Measurements from ENCODE around the gene CAMK1D.

DNA sequence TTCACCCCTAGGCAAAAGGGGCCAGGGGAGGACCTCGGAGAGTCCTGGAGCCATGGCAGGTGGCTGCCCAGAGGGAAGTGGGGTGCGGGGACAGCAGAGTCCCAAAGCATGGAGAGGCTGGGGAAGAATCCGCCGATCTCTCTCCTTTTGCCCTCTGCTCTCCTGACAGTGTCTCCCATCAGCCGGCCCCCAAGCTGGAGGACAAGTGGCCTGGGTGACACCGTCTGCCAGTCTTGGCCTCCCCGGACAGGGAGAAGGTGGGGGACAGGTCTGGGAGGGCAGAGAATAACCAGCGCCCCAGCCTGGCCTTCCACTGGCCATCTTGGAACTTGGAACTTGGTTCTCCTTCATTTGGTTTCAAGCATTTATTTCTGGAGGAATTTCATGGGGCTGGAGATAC lies 77.9 kb downstream of the CAMK1D start:
- TF ChIP-seq, protein P1, sequence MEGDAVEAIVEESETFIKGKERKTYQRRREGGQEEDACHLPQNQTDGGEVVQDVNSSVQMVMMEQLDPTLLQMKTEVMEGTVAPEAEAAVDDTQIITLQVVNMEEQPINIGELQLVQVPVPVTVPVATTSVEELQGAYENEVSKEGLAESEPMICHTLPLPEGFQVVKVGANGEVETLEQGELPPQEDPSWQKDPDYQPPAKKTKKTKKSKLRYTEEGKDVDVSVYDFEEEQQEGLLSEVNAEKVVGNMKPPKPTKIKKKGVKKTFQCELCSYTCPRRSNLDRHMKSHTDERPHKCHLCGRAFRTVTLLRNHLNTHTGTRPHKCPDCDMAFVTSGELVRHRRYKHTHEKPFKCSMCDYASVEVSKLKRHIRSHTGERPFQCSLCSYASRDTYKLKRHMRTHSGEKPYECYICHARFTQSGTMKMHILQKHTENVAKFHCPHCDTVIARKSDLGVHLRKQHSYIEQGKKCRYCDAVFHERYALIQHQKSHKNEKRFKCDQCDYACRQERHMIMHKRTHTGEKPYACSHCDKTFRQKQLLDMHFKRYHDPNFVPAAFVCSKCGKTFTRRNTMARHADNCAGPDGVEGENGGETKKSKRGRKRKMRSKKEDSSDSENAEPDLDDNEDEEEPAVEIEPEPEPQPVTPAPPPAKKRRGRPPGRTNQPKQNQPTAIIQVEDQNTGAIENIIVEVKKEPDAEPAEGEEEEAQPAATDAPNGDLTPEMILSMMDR (IDR thresholded peaks at IDR 0.05) = no peak
- no peak for TF ChIP-seq POLR2A (IDR thresholded peaks at IDR 0.05)

Data from heart left ventricle (tissue), 13 donors.